Endothelial cell (in vitro differentiated cells): ENCODE measurements around the gene GPRASP1. TPM values are rescaled to one million over a fixed set of nuclear protein-coding genes. Genes with fewer than 3 reads are reported as not detected.
"Not testable (repeated sequence)": the region's sequence is repeated elsewhere in the genome, so short reads cannot be mapped to it uniquely, and the experiment has no call there.

Experiments
- DNase-seq: peaks from one replicate; pipeline ENCODE4 v3.0.0; 2021; ENCODE audit warnings: low spot score
- H3K27ac Mint-ChIP-seq: one replicate; pipeline ENCODE4 v1.8.0; 2021; ENCODE audit warnings: mixed read lengths, inconsistent platforms; ENCODE audit not compliant: unreplicated experiment
- H3K27me3 Mint-ChIP-seq: one replicate; pipeline ENCODE4 v1.8.0; 2021; ENCODE audit warnings: mild to moderate bottlenecking, moderate library complexity, mixed read lengths, inconsistent platforms; ENCODE audit not compliant: unreplicated experiment
- H3K36me3 Mint-ChIP-seq: one replicate; pipeline ENCODE4 v1.8.0; 2021; ENCODE audit warnings: mild to moderate bottlenecking, low read depth, mixed read lengths, inconsistent platforms; ENCODE audit not compliant: unreplicated experiment
- H3K4me1 Mint-ChIP-seq: one replicate; pipeline ENCODE4 v1.8.0; 2021; ENCODE audit warnings: mild to moderate bottlenecking, mixed read lengths, inconsistent platforms; ENCODE audit not compliant: unreplicated experiment
- H3K4me3 Mint-ChIP-seq: one replicate; pipeline ENCODE4 v1.8.0; 2021; ENCODE audit warnings: mild to moderate bottlenecking, mixed read lengths, inconsistent platforms; ENCODE audit not compliant: unreplicated experiment
- H3K9me3 Mint-ChIP-seq: one replicate; pipeline ENCODE4 v1.8.0; 2021; ENCODE audit warnings: mixed read lengths, inconsistent platforms; ENCODE audit not compliant: unreplicated experiment
- CTCF ChIP-seq: fragments of 200-600 bp; sonication (generic); IDR thresholded peaks from one replicate; pipeline ENCODE4 v1.5.0; 2021; ENCODE audit warnings: antibody characterized with exemption; ENCODE audit not compliant: unreplicated experiment
- total RNA-seq: library from RNA; stranded (reverse); fragmentation: NEBNext Ultra II Directional; extraction: Animal tissue kit (Norgen Biotek cat#: 25700); gene quantifications from one replicate; pipeline ENCODE4 v1.2.1, GENCODE V29; 2021; ENCODE audit not compliant: unreplicated experiment

GPRASP1 gene
- total RNA-seq, 1 donor from 2014 or later: 3.9 TPM

DNA sequence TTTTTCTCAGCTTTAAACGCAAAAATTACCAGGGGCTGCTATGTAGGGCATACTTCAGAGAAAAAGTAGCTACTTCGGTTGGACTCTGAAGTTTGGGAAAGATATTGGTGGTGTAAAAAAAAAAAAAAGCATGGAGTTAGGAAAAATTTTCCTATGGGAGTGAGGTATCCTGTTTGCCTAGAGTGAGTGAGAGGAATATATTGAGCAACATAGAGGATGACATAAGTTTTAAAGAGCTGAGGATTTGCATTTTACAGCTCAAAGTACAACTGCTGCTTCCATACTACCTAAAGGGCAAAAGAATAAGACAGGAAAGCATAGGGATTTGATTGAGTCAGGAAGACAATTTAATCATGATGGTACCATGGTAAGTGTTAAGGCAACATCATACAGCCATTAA lies 7.3 kb downstream of the GPRASP1 start:
- no peak for DNase-seq
- H3K27me3 Mint-ChIP-seq: no peaks in the 10 kb centered on the region
- no peak for TF ChIP-seq CTCF
- H3K27ac Mint-ChIP-seq: no peak overlapping the region
- no peaks in the 10 kb centered on the region for H3K9me3 Mint-ChIP-seq
- H3K36me3 Mint-ChIP-seq: no peaks in the 10 kb centered on the region
- H3K4me1 Mint-ChIP-seq: peaks cover 2% of the 10 kb centered on the region
- H3K4me3 Mint-ChIP-seq: no peak overlapping the region

DNA sequence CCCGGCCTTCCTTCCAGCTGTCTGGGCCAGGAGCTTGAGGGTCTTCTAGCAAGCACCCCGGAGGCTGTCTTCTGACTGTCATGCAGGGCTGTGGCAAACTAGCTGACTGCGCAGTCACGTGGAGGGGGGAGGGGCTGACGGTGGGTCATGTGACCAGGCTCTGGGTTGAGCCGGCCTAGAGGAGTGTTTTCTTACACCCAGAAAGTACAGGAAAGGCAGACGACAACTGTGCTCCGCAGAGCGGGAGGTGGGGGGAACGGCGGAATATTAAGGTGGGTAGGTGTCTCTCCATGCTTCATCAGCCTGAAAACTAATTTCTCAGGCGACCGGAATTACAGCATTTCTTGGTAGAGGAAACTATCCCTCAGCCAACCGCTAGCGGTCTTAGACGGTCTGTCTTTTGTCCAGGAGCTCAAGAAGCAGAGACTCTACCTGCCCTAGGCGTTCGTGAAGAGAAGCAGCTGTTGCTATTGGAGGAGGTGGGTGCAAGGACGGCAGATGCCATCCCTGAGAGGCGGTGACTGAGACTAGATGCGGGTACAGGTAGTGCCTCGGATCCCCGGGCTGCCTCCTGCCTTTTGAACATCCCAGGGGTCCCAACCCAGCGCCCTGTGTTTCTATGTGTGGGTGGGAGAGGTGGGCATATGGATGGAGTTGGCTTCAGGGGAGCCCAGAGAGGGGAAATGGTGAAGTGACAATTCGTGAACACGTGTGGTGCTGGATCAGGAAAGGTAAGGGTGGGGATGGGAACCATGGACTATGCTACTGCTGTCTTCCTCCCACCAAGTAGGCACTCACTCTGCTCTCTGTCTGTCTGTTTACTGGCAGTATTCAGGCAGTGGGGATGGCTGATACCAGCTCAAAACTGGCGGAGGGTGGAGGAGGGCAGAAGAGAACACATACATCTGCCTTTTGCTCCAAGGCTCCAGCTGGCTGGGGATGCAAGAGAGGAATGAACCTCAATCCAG lies 8.8 kb downstream of the GPRASP1 start:
- TF ChIP-seq CTCF: no peak

GRCh38 chrX:102663820-102664219 lies 12.5 kb downstream of the GPRASP1 start:
- not testable (repeated sequence) for H3K9me3 Mint-ChIP-seq, H3K4me3 Mint-ChIP-seq, DNase-seq, H3K4me1 Mint-ChIP-seq, H3K27me3 Mint-ChIP-seq, H3K36me3 Mint-ChIP-seq, H3K27ac Mint-ChIP-seq

More for the DNA sequence above, 8.8 kb downstream of the GPRASP1 start:
- Mint-ChIP-seq H3K9me3 (no peaks in the 10 kb centered on the region), H3K27ac (peak overlapping the region; percentile 86), H3K27me3 (no peaks in the 10 kb centered on the region), H3K4me3 (peak overlapping the region; percentile 92), H3K36me3 (no peaks in the 10 kb centered on the region), H3K4me1 (peaks cover 2% of the 10 kb centered on the region)
- DNase-seq: peak; percentile 65

DNA sequence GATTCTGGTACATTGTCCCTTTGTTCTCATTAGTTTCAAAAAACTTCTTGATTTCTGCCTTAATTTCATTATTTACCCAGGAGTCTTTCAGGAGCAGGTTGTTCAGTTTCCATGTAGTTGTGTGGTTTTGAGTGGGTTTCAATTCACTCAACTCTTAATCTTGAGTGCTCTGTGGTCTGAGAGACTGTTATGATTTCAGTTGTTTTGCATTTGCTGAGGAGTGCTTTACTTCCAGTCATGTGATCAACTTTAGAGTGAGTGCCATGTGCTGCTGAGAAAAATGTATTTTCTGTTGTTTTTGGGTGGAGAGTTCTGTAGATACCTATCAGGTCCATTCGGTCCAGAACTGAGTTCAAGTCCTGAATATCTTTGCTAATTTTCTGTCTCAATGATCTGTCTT lies 15.8 kb downstream of the GPRASP1 start:
- H3K27me3 Mint-ChIP-seq, H3K4me1 Mint-ChIP-seq, H3K9me3 Mint-ChIP-seq, H3K4me3 Mint-ChIP-seq, H3K36me3 Mint-ChIP-seq, DNase-seq, H3K27ac Mint-ChIP-seq: not testable (repeated sequence)

DNA sequence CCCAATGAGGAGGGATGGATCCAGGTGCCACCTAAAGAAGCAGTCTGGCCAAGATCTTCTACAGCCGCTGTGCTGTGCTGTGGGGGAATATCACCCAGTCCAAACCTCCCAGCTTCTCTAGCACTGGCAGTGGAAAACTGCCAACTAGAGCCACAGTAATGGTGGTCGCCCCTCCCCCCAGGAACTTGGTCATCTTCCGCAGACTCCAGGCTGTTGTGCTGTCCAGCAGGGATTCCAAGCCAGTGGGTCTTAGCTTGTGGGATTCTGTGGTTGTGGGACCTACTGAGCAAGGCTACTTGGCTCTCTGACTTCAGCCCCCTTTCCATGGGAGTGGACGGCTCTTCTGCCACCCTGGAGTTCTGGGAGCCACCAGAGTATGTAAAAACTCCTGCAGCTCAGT lies 18.2 kb downstream of the GPRASP1 start:
- TF ChIP-seq CTCF: no peak

DNA sequence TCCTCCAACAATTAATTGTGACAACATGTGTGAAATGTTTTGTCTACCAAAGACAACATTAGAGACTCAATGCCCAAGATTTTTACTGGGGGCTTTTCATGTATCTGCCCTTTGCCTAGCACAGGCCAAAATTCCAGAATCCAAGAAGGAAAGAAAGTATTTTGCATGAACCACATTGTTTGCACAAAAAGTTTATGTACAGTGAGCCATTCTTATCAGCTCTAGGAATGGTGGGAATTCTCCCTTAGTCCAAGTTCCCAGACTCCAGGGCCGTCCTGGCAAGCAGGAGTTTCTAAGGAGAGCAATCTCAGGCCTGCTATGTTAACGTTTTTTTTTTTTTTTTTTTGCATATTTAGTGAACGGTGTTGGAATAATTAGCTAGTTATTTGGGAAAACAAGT lies 21.6 kb downstream of the GPRASP1 start:
- no peak overlapping the region for H3K27ac Mint-ChIP-seq
- peaks cover 3% of the 10 kb centered on the region for H3K36me3 Mint-ChIP-seq
- no peaks in the 10 kb centered on the region for H3K9me3 Mint-ChIP-seq
- no peak overlapping the region for H3K4me3 Mint-ChIP-seq
- no peaks in the 10 kb centered on the region for H3K4me1 Mint-ChIP-seq
- DNase-seq: no peak
- no peak for TF ChIP-seq CTCF
- peaks cover 2% of the 10 kb centered on the region for H3K27me3 Mint-ChIP-seq

More for the DNA sequence above, 18.2 kb downstream of the GPRASP1 start:
- no peak overlapping the region for H3K27ac Mint-ChIP-seq
- peaks cover 3% of the 10 kb centered on the region for H3K36me3 Mint-ChIP-seq
- DNase-seq: no peak
- no peak overlapping the region for H3K4me3 Mint-ChIP-seq
- no peaks in the 10 kb centered on the region for H3K4me1 Mint-ChIP-seq
- H3K27me3 Mint-ChIP-seq: peaks cover 5% of the 10 kb centered on the region
- H3K9me3 Mint-ChIP-seq: no peaks in the 10 kb centered on the region

DNA sequence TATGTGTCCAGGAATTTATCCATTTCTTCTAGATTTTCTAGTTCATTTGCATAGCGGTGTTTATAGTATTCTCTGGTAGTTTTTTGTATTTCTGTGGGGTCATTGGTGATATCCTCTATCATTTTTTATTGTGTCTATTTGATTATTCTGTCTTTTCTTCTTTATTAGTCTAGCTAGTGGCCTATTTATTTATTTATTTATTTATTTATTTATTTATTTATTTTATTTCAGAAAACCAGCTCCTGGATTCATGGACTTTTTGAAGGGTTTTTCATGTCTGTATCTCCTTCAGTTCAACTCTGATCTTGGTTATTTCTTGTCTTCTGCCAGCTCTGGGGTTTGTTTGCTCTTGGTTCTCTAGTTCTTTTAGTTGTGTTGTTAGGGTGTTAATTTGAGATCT lies 26.2 kb downstream of the GPRASP1 start:
- H3K4me1 Mint-ChIP-seq, H3K27ac Mint-ChIP-seq, H3K27me3 Mint-ChIP-seq, H3K4me3 Mint-ChIP-seq, DNase-seq, H3K36me3 Mint-ChIP-seq, H3K9me3 Mint-ChIP-seq: not testable (repeated sequence)
